Vagina (tissue), 2 donors: Measurements from ENCODE around the gene GMEB2. TPM values are rescaled to one million over a fixed set of nuclear protein-coding genes. Genes with fewer than 3 reads are reported as not detected.

Experiments
- DNase-seq, 2 donors: peaks; one replicate each; pipeline ENCODE4 v3.0.0-alpha.2; 2017; ENCODE audit errors: extremely low spot score in 2 of 2
- H3K27ac ChIP-seq: fragments of 200-600 bp; sonication (generic); one replicate; pipeline ENCODE4 v1.5.1; 2019
- H3K27me3 ChIP-seq: fragments of 200-600 bp; sonication (generic); one replicate; pipeline ENCODE4 v1.5.1; 2019
- H3K36me3 ChIP-seq, 2 donors: fragments of 200-600 bp; sonication (generic); one replicate each; pipeline ENCODE4 v1.5.1; 2017 to 2019
- H3K4me1 ChIP-seq: fragments of 200-600 bp; sonication (generic); one replicate; pipeline ENCODE4 v1.5.1; 2019
- H3K4me3 ChIP-seq, 2 donors: fragments of 200-600 bp; sonication (generic); 1 replicate in 1 of 2; 2 replicates in 1 of 2; pipeline ENCODE4 v1.5.1; 2016 to 2019
- H3K9me3 ChIP-seq: fragments of 200-600 bp; sonication (generic); one replicate; pipeline ENCODE4 v1.5.1; 2019
- POLR2A ChIP-seq, 2 donors: fragments of 450-650 bp; IDR thresholded peaks; one replicate each; pipeline ENCODE4 v1.6.1; 2017; ENCODE audit warnings: antibody characterized with exemption in 2 of 2, mild to moderate bottlenecking in 2 of 2, moderate library complexity in 2 of 2
- POLR2AphosphoS5 ChIP-seq, 2 donors: sonication (generic); formaldehyde crosslinking; IDR thresholded peaks; one replicate each; pipeline ENCODE4 v1.9.0; 2017; ENCODE audit warnings: antibody characterized with exemption in 2 of 2, mild to moderate bottlenecking in 2 of 2, low read depth in 1 of 2; ENCODE audit not compliant: insufficient read depth in 1 of 2
- intact Hi-C: fragments of 100-400 bp; cut with DNase I; formaldehyde crosslinking; loops from one replicate; pipeline ENCODE4 v1.15.1; 2023
- total RNA-seq: library from RNA; depleted of rRNA; stranded (reverse); fragments of >200 nt; gene quantifications from one replicate; pipeline ENCODE4 v1.2.3, GENCODE V29; 2016
- TF ChIP-seq, protein P1 (sequence below), 3 experiments: fragments of 450-650 bp in 2 of 3; fragments of 200-600 bp in 1 of 3; sonication (generic) in 1 of 3; IDR thresholded peaks; one replicate each; pipeline ENCODE4 v1.5.1; 2017 to 2019; ENCODE audit warnings: antibody characterized with exemption in 3 of 3, mild to moderate bottlenecking in 2 of 3, moderate library complexity in 2 of 3

GMEB2 gene
- total RNA-seq, 1 donor from 2014 or later: 11.3 TPM

GRCh38 chr20:63594043-63594561 is 32.8 kb downstream of the GMEB2 start:
- intact Hi-C loops: no loop called here
- H3K27ac ChIP-seq: no peak overlapping the region

GRCh38 chr20:63592661-63593060 is 34.2 kb downstream of the GMEB2 start:
- Histone ChIP-seq H3K9me3 (no peaks in the 10 kb centered on the region), H3K4me3 (no peak overlapping the region), H3K27me3 (no peaks in the 10 kb centered on the region), H3K4me1 (no peaks in the 10 kb centered on the region), H3K27ac (no peak overlapping the region), H3K36me3 (peaks cover 0 to 55% of the 10 kb centered on the region in 2 donors)
- intact Hi-C loops: no loop called here
- no peak for DNase-seq
- TF ChIP-seq POLR2AphosphoS5 (IDR thresholded peaks at IDR 0.05; ENCODE audit: insufficient read depth in 1 of 2, low read depth in 1 of 2) (no peak), POLR2A (IDR thresholded peaks at IDR 0.05) (no peak)
- TF ChIP-seq, protein P1, sequence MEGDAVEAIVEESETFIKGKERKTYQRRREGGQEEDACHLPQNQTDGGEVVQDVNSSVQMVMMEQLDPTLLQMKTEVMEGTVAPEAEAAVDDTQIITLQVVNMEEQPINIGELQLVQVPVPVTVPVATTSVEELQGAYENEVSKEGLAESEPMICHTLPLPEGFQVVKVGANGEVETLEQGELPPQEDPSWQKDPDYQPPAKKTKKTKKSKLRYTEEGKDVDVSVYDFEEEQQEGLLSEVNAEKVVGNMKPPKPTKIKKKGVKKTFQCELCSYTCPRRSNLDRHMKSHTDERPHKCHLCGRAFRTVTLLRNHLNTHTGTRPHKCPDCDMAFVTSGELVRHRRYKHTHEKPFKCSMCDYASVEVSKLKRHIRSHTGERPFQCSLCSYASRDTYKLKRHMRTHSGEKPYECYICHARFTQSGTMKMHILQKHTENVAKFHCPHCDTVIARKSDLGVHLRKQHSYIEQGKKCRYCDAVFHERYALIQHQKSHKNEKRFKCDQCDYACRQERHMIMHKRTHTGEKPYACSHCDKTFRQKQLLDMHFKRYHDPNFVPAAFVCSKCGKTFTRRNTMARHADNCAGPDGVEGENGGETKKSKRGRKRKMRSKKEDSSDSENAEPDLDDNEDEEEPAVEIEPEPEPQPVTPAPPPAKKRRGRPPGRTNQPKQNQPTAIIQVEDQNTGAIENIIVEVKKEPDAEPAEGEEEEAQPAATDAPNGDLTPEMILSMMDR (IDR thresholded peaks at IDR 0.05): no peak

More at GRCh38 chr20:63594043-63594561, 32.8 kb downstream of the GMEB2 start:
- H3K4me1 ChIP-seq: no peaks in the 10 kb centered on the region
- no peaks in the 10 kb centered on the region for H3K27me3 ChIP-seq
- peaks cover 0 to 68% of the 10 kb centered on the region in 2 donors for H3K36me3 ChIP-seq
- no peaks in the 10 kb centered on the region for H3K9me3 ChIP-seq
- TF ChIP-seq POLR2A (IDR thresholded peaks at IDR 0.05): no peak
- no peak for TF ChIP-seq POLR2AphosphoS5 (IDR thresholded peaks at IDR 0.05; ENCODE audit: insufficient read depth in 1 of 2, low read depth in 1 of 2)
- TF ChIP-seq, protein P1 (IDR thresholded peaks at IDR 0.05): no peak
- no peak for DNase-seq
- no peak overlapping the region for H3K4me3 ChIP-seq

DNA sequence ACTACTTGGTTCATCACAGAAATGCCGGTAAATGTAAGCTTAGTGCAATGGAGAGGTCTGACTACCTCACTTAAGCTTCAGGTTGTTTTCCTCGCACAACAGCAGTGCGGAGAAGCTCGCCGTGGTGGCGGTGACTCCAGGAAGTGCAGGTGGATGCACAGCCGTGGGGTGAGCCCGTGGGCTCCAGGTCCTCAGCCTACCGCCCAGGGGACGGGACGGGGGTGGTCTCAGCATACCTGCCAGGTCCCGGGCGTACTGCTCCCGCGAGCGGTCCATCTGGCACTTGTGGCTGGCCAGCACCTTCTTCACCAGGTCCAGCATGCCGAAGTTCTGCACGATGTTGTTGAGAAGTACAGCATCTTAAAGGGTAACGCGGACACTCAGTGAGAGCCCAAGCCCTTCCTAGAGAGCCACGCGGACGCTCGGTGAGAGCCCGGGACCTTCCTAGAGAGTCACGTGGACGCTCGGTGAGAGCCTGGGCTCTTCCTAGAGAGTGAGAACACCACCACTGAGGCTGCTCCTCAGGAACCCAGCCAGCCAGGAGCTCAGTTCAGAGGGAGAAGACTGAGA is 35.0 kb downstream of the GMEB2 start:
- peaks cover 0 to 50% of the 10 kb centered on the region in 2 donors for H3K36me3 ChIP-seq
- TF ChIP-seq POLR2AphosphoS5 (IDR thresholded peaks at IDR 0.05; ENCODE audit: insufficient read depth in 1 of 2, low read depth in 1 of 2): no peak
- TF ChIP-seq, protein P1 (IDR thresholded peaks at IDR 0.05): no peak
- no peak for TF ChIP-seq POLR2A (IDR thresholded peaks at IDR 0.05)
- no peak overlapping the region for H3K4me3 ChIP-seq
- intact Hi-C loops: no loop called here
- no peaks in the 10 kb centered on the region for H3K9me3 ChIP-seq
- no peak overlapping the region for H3K27ac ChIP-seq
- no peaks in the 10 kb centered on the region for H3K27me3 ChIP-seq
- no peak for DNase-seq
- H3K4me1 ChIP-seq: no peaks in the 10 kb centered on the region

- Histone ChIP-seq H3K36me3 (peaks cover 0 to 46% of the 10 kb centered on the region in 2 donors), H3K27me3 (no peaks in the 10 kb centered on the region), H3K4me1 (no peaks in the 10 kb centered on the region), H3K27ac (no peak overlapping the region), H3K4me3 (no peak overlapping the region), H3K9me3 (no peaks in the 10 kb centered on the region)
- TF ChIP-seq, protein P1 (IDR thresholded peaks at IDR 0.05): no peak
- TF ChIP-seq POLR2AphosphoS5 (IDR thresholded peaks at IDR 0.05; ENCODE audit: insufficient read depth in 1 of 2, low read depth in 1 of 2): no peak
- TF ChIP-seq POLR2A (IDR thresholded peaks at IDR 0.05): no peak
- intact Hi-C loops: no loop called here
- no peak for DNase-seq
These were observed 35.8 kb downstream of the GMEB2 start for GRCh38 chr20:63591147-63591533.
